GM06990 (cell line): ENCODE measurements around the gene TSPAN13.

Source experiments
- DNase-seq: peaks from one replicate; pipeline ENCODE4 v3.0.0-alpha.2; 2011; ENCODE audit not compliant: insufficient read length; ENCODE audit errors: extremely low read depth
- H3K27me3 ChIP-seq: replicated peaks from 2 replicates; pipeline ENCODE4 v1.6.0; 2011; ENCODE audit warnings: low read length; ENCODE audit not compliant: control insufficient read depth, insufficient read depth
- H3K36me3 ChIP-seq: 2 replicates; pipeline ENCODE4 v1.5.1; 2011; ENCODE audit warnings: low read length; ENCODE audit not compliant: control insufficient read depth, insufficient read depth
- H3K4me3 ChIP-seq: replicated peaks from 2 replicates; pipeline ENCODE4 v1.5.1; 2011; ENCODE audit warnings: low read depth, mild to moderate bottlenecking, control low read depth, low read length
- TF ChIP-seq, protein P1 (sequence below): IDR thresholded peaks from 2 replicates; pipeline ENCODE4 v1.5.1; 2011; ENCODE audit warnings: low read length, control low read depth, mild to moderate bottlenecking, inconsistent platforms; ENCODE audit not compliant: insufficient read depth, poor library complexity, severe bottlenecking

The TSPAN13 gene

GRCh38 chr7:16712916-16713315, 40.6 kb upstream of the TSPAN13 start:
- Histone ChIP-seq H3K27me3 (no peaks in the 10 kb centered on the region; the same call in 1 of the 2 replicates), H3K4me3 (no peak overlapping the region), H3K36me3 (no peaks in the 10 kb centered on the region)
- DNase-seq: no peak
- TF ChIP-seq, protein P1, sequence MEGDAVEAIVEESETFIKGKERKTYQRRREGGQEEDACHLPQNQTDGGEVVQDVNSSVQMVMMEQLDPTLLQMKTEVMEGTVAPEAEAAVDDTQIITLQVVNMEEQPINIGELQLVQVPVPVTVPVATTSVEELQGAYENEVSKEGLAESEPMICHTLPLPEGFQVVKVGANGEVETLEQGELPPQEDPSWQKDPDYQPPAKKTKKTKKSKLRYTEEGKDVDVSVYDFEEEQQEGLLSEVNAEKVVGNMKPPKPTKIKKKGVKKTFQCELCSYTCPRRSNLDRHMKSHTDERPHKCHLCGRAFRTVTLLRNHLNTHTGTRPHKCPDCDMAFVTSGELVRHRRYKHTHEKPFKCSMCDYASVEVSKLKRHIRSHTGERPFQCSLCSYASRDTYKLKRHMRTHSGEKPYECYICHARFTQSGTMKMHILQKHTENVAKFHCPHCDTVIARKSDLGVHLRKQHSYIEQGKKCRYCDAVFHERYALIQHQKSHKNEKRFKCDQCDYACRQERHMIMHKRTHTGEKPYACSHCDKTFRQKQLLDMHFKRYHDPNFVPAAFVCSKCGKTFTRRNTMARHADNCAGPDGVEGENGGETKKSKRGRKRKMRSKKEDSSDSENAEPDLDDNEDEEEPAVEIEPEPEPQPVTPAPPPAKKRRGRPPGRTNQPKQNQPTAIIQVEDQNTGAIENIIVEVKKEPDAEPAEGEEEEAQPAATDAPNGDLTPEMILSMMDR: no peak

GRCh38 chr7:16715928-16716327, 37.6 kb upstream of the TSPAN13 start:
- H3K27me3 ChIP-seq: no peaks in the 10 kb centered on the region; the same call in 1 of the 2 replicates
- DNase-seq: no peak
- TF ChIP-seq, protein P1: no peak
- H3K4me3 ChIP-seq: no peak overlapping the region
- H3K36me3 ChIP-seq: no peaks in the 10 kb centered on the region

- Histone ChIP-seq H3K27me3 (no peaks in the 10 kb centered on the region), H3K36me3 (no peaks in the 10 kb centered on the region), H3K4me3 (no peak overlapping the region)
- DNase-seq: no peak
- TF ChIP-seq, protein P1: no peak
Observed at GRCh38 chr7:16718111-16718656, 35.4 kb upstream of the TSPAN13 start.

GRCh38 chr7:16719699-16720098, 33.9 kb upstream of the TSPAN13 start:
- TF ChIP-seq, protein P1: no peak
- no peaks in the 10 kb centered on the region for H3K27me3 ChIP-seq
- DNase-seq: no peak
- no peak overlapping the region for H3K4me3 ChIP-seq
- no peaks in the 10 kb centered on the region for H3K36me3 ChIP-seq

- H3K4me3 ChIP-seq: no peak overlapping the region
- TF ChIP-seq, protein P1: no peak
- H3K27me3 ChIP-seq: no peaks in the 10 kb centered on the region
- DNase-seq: no peak
- no peaks in the 10 kb centered on the region for H3K36me3 ChIP-seq
Observed at GRCh38 chr7:16721541-16721940, 32.0 kb upstream of the TSPAN13 start.

- no peak for DNase-seq
- Histone ChIP-seq H3K36me3 (no peaks in the 10 kb centered on the region), H3K4me3 (no peak overlapping the region), H3K27me3 (no peaks in the 10 kb centered on the region)
- TF ChIP-seq, protein P1: no peak
Observed at GRCh38 chr7:16724344-16724743, 29.2 kb upstream of the TSPAN13 start.
